HFF-Myc (cell line): ENCODE data around the gene TET3.

Experiments
- DNase-seq: peaks from one replicate; pipeline ENCODE4 v3.0.0-alpha.2; 2011; ENCODE audit warnings: low read depth; ENCODE audit errors: extremely low read depth
- H3K4me3 ChIP-seq: replicated peaks from 2 replicates; pipeline ENCODE4 v1.5.1; 2011; ENCODE audit warnings: low read depth, mild to moderate bottlenecking, control low read depth, low read length
- CTCF ChIP-seq: IDR thresholded peaks from 2 replicates; pipeline ENCODE4 v1.5.1; 2012; ENCODE audit warnings: mild to moderate bottlenecking, low read depth, low read length, control low read depth; ENCODE audit errors: missing control alignments

TET3 gene

GRCh38 chr2:74004212-74005182 lies 19.8 kb downstream of the TET3 start:
- DNase-seq: no peak
- no peak for TF ChIP-seq CTCF
- no peak overlapping the region for H3K4me3 ChIP-seq

- no peak overlapping the region for H3K4me3 ChIP-seq
- TF ChIP-seq CTCF: no peak
- no peak for DNase-seq
Measured at GRCh38 chr2:74005786-74006185, 21.1 kb downstream of the TET3 start.

GRCh38 chr2:74006459-74006858 lies 21.7 kb downstream of the TET3 start:
- no peak for DNase-seq
- no peak for TF ChIP-seq CTCF
- H3K4me3 ChIP-seq: no peak overlapping the region

- no peak for TF ChIP-seq CTCF
- H3K4me3 ChIP-seq: no peak overlapping the region
- DNase-seq: no peak
Measured at GRCh38 chr2:74007121-74007520, 22.4 kb downstream of the TET3 start.

- no peak for TF ChIP-seq CTCF
- no peak for DNase-seq
- H3K4me3 ChIP-seq: no peak overlapping the region
Measured at GRCh38 chr2:74007711-74008110, 23.0 kb downstream of the TET3 start.

GRCh38 chr2:74008761-74009395 lies 24.2 kb downstream of the TET3 start:
- H3K4me3 ChIP-seq: no peak overlapping the region
- no peak for TF ChIP-seq CTCF
- DNase-seq: no peak
